ENCODE data around the gene LAMA1. TPM values are rescaled to one million over a fixed set of nuclear protein-coding genes. Genes with fewer than 3 reads are reported as not detected.
"Not testable (repeated sequence)": the region's sequence is repeated elsewhere in the genome, so short reads cannot be mapped to it uniquely, and the experiment has no call there.

The LAMA1 gene
- total RNA-seq, 1 donor from 2014 or later = not detected

DNA sequence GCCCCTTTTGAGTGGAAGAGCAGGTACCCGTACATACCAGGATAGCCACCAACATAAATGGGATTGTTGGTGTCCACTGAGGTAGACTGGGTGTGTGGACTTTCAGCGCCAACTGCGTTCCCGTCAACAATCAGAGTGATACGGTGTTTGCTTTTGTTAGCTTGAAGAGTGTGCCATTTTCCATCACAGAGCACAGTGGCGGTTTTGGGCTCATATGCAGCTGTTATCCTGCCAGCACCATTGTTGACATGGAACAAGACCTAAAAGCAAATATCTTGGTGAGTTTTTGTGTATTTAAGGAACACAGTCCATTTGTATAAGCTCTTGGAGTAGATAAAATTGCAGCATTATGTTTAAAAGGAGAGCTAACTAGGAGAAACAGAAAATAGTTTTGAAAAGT is 174.5 kb downstream of the LAMA1 start:
- Mint-ChIP-seq H3K9me3 (no peaks in the 10 kb centered on the region), H3K4me1 (ENCODE audit: low read depth) (no peaks in the 10 kb centered on the region), H3K4me3 (no peak overlapping the region)

GRCh38 chr18:6942742-6943141 is 174.9 kb downstream of the LAMA1 start:
- Mint-ChIP-seq H3K9me3 (no peaks in the 10 kb centered on the region), H3K4me1 (ENCODE audit: low read depth) (no peaks in the 10 kb centered on the region), H3K27me3 (ENCODE audit: insufficient read depth) (no peaks in the 10 kb centered on the region), H3K4me3 (no peak overlapping the region), H3K36me3 (ENCODE audit: low read depth) (no peaks in the 10 kb centered on the region), H3K27ac (no peak overlapping the region)
- intact Hi-C loops (cut with micrococcal nuclease) = no loop called here
- no peak for DNase-seq (ENCODE audit: low spot score)

More for the DNA sequence above, 174.5 kb downstream of the LAMA1 start:
- intact Hi-C loops (cut with micrococcal nuclease) = no loop called here
- DNase-seq (ENCODE audit: low spot score) = no peak
- Mint-ChIP-seq H3K27me3 (ENCODE audit: insufficient read depth) (no peaks in the 10 kb centered on the region), H3K36me3 (ENCODE audit: low read depth) (no peaks in the 10 kb centered on the region), H3K27ac (no peak overlapping the region)

GRCh38 chr18:6941996-6942395 is 175.6 kb downstream of the LAMA1 start:
- no peaks in the 10 kb centered on the region for H3K27me3 Mint-ChIP-seq (ENCODE audit: insufficient read depth)
- no peaks in the 10 kb centered on the region for H3K4me1 Mint-ChIP-seq (ENCODE audit: low read depth)
- no peak overlapping the region for H3K27ac Mint-ChIP-seq
- intact Hi-C loops (cut with micrococcal nuclease) = no loop called here
- H3K36me3 Mint-ChIP-seq (ENCODE audit: low read depth) = no peaks in the 10 kb centered on the region
- no peak overlapping the region for H3K4me3 Mint-ChIP-seq
- DNase-seq (ENCODE audit: low spot score) = no peak
- no peaks in the 10 kb centered on the region for H3K9me3 Mint-ChIP-seq

GRCh38 chr18:6940451-6940850 is 177.1 kb downstream of the LAMA1 start:
- Mint-ChIP-seq H3K4me1 (ENCODE audit: low read depth) (no peaks in the 10 kb centered on the region), H3K4me3 (no peak overlapping the region), H3K36me3 (ENCODE audit: low read depth) (no peaks in the 10 kb centered on the region), H3K27me3 (ENCODE audit: insufficient read depth) (no peaks in the 10 kb centered on the region), H3K9me3 (no peaks in the 10 kb centered on the region), H3K27ac (no peak overlapping the region)
- intact Hi-C loops (cut with micrococcal nuclease) = no loop called here
- no peak for DNase-seq (ENCODE audit: low spot score)

DNA sequence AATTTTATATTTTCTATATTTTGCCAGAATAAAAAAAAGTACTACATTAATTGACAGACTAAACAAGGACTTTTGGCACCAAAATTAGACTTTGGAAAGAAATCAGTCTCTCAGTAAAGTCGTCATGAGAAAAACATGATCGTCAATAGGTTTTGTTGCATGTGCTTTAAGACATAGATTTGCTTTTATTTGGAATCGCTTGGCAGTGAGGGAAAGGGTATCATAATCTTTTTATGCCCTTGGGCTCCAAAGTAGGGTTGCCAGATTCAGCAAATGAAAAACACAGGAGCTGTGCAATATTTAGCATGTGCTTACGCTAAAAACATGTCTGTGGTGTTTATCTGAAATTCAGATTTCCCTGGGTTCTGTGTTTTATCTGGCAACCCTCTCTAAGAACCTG is 177.6 kb downstream of the LAMA1 start:
- H3K4me1 Mint-ChIP-seq (ENCODE audit: low read depth) = no peaks in the 10 kb centered on the region
- H3K27ac Mint-ChIP-seq = no peak overlapping the region
- no peaks in the 10 kb centered on the region for H3K9me3 Mint-ChIP-seq
- DNase-seq (ENCODE audit: low spot score) = no peak
- intact Hi-C loops (cut with micrococcal nuclease) = no loop called here
- no peaks in the 10 kb centered on the region for H3K36me3 Mint-ChIP-seq (ENCODE audit: low read depth)
- no peak overlapping the region for H3K4me3 Mint-ChIP-seq
- no peaks in the 10 kb centered on the region for H3K27me3 Mint-ChIP-seq (ENCODE audit: insufficient read depth)

DNA sequence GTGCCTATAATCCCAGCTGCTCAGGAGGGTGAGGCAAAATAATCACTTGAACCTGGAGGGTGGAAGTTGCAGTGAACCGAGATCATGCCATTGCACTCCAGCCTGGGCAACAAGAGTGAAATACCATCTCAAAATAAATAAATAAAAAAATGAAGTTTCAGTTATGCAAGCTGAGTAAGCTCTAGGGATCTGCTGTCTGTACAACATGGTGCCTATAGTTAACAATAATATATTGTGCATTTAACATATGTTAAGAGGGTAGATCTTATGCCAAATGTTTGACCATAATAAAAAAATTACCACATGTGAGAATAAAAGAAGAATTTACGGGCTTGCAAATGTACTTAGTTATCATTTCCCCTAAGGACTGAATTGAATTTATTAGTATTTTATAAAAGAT is 179.2 kb downstream of the LAMA1 start:
- H3K4me3 Mint-ChIP-seq; intact Hi-C loops (cut with micrococcal nuclease); H3K27ac Mint-ChIP-seq; H3K36me3 Mint-ChIP-seq (ENCODE audit: low read depth); DNase-seq (ENCODE audit: low spot score); H3K4me1 Mint-ChIP-seq (ENCODE audit: low read depth); H3K9me3 Mint-ChIP-seq; H3K27me3 Mint-ChIP-seq (ENCODE audit: insufficient read depth): not testable (repeated sequence)

- Mint-ChIP-seq H3K27ac (no peak overlapping the region), H3K27me3 (ENCODE audit: insufficient read depth) (no peaks in the 10 kb centered on the region), H3K4me3 (no peak overlapping the region), H3K36me3 (ENCODE audit: low read depth) (no peaks in the 10 kb centered on the region), H3K9me3 (no peaks in the 10 kb centered on the region), H3K4me1 (ENCODE audit: low read depth) (no peaks in the 10 kb centered on the region)
- intact Hi-C loops (cut with micrococcal nuclease) = no loop called here
- no peak for DNase-seq (ENCODE audit: low spot score)
These were observed 179.6 kb downstream of the LAMA1 start for GRCh38 chr18:6938003-6938402.

GRCh38 chr18:6934859-6935258 is 182.7 kb downstream of the LAMA1 start:
- no peaks in the 10 kb centered on the region for H3K27me3 Mint-ChIP-seq (ENCODE audit: insufficient read depth)
- DNase-seq (ENCODE audit: low spot score) = no peak
- no peaks in the 10 kb centered on the region for H3K4me1 Mint-ChIP-seq (ENCODE audit: low read depth)
- no peaks in the 10 kb centered on the region for H3K9me3 Mint-ChIP-seq
- H3K27ac Mint-ChIP-seq = no peak overlapping the region
- H3K36me3 Mint-ChIP-seq (ENCODE audit: low read depth) = no peaks in the 10 kb centered on the region
- intact Hi-C loops (cut with micrococcal nuclease) = no loop called here
- H3K4me3 Mint-ChIP-seq = no peak overlapping the region

GRCh38 chr18:6929370-6930102 is 188.1 kb downstream of the LAMA1 start:
- no peaks in the 10 kb centered on the region for H3K36me3 Mint-ChIP-seq (ENCODE audit: low read depth)
- H3K4me3 Mint-ChIP-seq = no peak overlapping the region
- H3K27me3 Mint-ChIP-seq (ENCODE audit: insufficient read depth) = no peaks in the 10 kb centered on the region
- intact Hi-C loops (cut with micrococcal nuclease) = no loop called here
- no peak overlapping the region for H3K27ac Mint-ChIP-seq
- no peaks in the 10 kb centered on the region for H3K9me3 Mint-ChIP-seq
- DNase-seq (ENCODE audit: low spot score) = no peak
- H3K4me1 Mint-ChIP-seq (ENCODE audit: low read depth) = no peaks in the 10 kb centered on the region

GRCh38 chr18:6928359-6928758 is 189.2 kb downstream of the LAMA1 start:
- intact Hi-C loops (cut with micrococcal nuclease) = no loop called here
- Mint-ChIP-seq H3K4me3 (no peak overlapping the region), H3K4me1 (ENCODE audit: low read depth) (no peaks in the 10 kb centered on the region), H3K36me3 (ENCODE audit: low read depth) (no peaks in the 10 kb centered on the region), H3K27me3 (ENCODE audit: insufficient read depth) (no peaks in the 10 kb centered on the region), H3K27ac (no peak overlapping the region), H3K9me3 (no peaks in the 10 kb centered on the region)
- no peak for DNase-seq (ENCODE audit: low spot score)

DNA sequence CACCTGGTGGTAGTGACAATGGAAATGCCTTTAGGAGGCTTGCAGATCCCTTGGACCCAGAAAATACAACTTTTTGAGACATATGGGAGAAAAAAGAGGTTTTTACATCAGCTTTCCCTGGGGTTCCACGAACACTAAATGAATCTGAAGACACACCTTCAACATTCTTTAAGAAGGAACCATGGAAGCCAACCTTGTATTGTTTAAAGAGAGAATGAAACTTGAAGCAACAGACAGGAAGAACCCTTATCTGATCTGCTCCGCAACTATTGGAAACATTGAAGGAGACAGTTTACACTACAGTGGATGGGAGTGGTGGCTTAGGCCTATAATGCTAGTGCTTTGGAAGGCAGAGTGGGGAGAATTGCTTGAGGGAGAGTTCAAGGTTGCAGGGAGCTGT is 190.4 kb downstream of the LAMA1 start:
- Mint-ChIP-seq H3K27me3 (ENCODE audit: insufficient read depth) (no peaks in the 10 kb centered on the region), H3K4me3 (no peak overlapping the region), H3K27ac (no peak overlapping the region), H3K36me3 (ENCODE audit: low read depth) (no peaks in the 10 kb centered on the region), H3K4me1 (ENCODE audit: low read depth) (no peaks in the 10 kb centered on the region), H3K9me3 (no peaks in the 10 kb centered on the region)
- no peak for DNase-seq (ENCODE audit: low spot score)
- intact Hi-C loops (cut with micrococcal nuclease) = no loop called here

DNA sequence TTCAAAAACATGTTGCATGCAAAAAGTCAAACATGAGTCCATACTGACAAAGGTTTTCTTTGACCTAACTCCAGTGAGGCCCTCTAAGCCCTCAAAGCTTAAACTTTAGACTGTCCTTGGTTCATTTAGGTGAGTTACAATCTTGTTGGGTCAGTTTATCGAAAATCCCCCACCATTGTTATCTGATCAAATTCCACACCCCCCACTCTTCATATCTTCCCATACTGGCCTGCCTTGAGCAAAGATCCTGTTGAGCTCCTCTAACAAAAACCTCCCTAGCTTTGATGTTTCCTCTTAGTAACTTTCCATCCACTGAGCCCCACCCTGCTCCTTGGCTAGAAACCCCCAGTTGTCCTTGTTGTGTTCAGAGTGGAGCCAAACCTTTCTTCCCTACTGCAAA is 194.4 kb downstream of the LAMA1 start:
- Mint-ChIP-seq H3K9me3 (peaks cover 4% of the 10 kb centered on the region), H3K27me3 (ENCODE audit: insufficient read depth) (no peaks in the 10 kb centered on the region), H3K4me1 (ENCODE audit: low read depth) (no peaks in the 10 kb centered on the region), H3K4me3 (no peak overlapping the region), H3K27ac (no peak overlapping the region), H3K36me3 (ENCODE audit: low read depth) (no peaks in the 10 kb centered on the region)
- DNase-seq (ENCODE audit: low spot score) = no peak
- intact Hi-C loops (cut with micrococcal nuclease) = no loop called here

DNA sequence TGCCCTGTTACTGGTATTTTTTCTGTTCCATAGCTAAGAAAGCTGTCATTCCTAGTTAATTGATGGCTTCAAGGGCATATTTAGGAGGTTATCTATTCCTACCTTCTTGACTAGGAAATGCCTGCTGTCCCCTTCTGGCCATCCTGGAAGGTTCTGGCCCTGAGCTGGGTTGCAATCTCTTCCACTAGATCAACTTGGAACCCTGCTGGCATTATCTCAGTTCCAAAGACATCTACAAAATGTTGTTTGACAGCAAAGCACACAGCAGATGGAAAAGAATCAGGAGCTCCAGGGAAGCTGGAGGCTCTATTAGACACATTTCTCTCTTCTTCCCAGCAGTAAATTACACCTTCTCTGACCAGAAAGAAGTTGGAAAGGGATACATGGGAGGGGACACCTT is 196.0 kb downstream of the LAMA1 start:
- no peak for DNase-seq (ENCODE audit: low spot score)
- Mint-ChIP-seq H3K36me3 (ENCODE audit: low read depth) (no peaks in the 10 kb centered on the region), H3K27ac (no peak overlapping the region), H3K9me3 (peaks cover 4% of the 10 kb centered on the region), H3K4me3 (no peak overlapping the region), H3K27me3 (ENCODE audit: insufficient read depth) (no peaks in the 10 kb centered on the region), H3K4me1 (ENCODE audit: low read depth) (no peaks in the 10 kb centered on the region)
- intact Hi-C loops (cut with micrococcal nuclease) = no loop called here
